H1 (cell line): Measurements from ENCODE around the gene IFNGR1.

Experiments used
- MAX ChIP-seq: IDR thresholded peaks from 2 replicates; pipeline ENCODE4 v1.6.1; 2012; ENCODE audit warnings: inconsistent platforms
- POLR2AphosphoS5 ChIP-seq: IDR thresholded peaks from 2 replicates; pipeline ENCODE4 v1.6.1; 2011; ENCODE audit warnings: low read depth, low read length
- ZNF274 ChIP-seq: IDR thresholded peaks from 2 replicates; pipeline ENCODE4 v1.7.0; 2012; ENCODE audit warnings: low read length, borderline replicate concordance; ENCODE audit errors: extremely low read depth

DNA sequence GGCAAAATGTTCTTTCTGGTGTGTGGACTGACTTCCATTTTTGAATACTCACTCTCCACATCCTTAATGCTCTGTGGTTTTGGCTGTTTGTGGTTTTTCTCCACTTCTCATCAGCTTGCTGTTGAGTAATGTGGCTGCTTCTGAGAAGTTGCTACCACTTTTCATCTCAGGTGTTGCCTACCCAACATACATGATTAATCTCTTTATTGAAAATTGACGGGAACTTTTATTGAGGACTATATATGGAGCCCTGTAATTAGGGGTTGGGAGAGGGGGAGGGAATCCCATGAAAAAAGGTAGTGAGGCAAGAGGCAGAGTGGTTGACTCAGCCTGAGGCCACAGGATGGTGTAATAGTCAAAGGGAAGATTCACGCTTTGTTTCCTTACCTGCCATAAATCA, 63.4 kb downstream of the IFNGR1 start:
- TF ChIP-seq MAX = no peak
- TF ChIP-seq POLR2AphosphoS5 = no peak
- TF ChIP-seq ZNF274 = no peak
